Astrocyte (in vitro differentiated cells and primary cell): ENCODE results near the gene TIAM2. TPM values are rescaled to one million over a fixed set of nuclear protein-coding genes. Genes with fewer than 3 reads are reported as not detected.
A peak's percentile ranks its signal among the peaks of the same experiment; 100 is the strongest.

ENCODE experiments used
- DNase-seq: peaks from one replicate; pipeline ENCODE4 v3.0.0-alpha.2; 2010; ENCODE audit warnings: low read depth
- FAIRE-seq: peaks from 2 replicates; lab custom pipeline; 2011; peaks lifted over from hg19 to GRCh38; lab: Jason Lieb, UNC
- H2AFZ ChIP-seq: 2 replicates; pipeline ENCODE4 v1.6.0; 2012; ENCODE audit warnings: low read depth, low read length, inconsistent platforms
- H3K27ac ChIP-seq: 2 replicates; pipeline ENCODE4 v1.5.1; 2011; ENCODE audit warnings: low read depth, low read length, inconsistent platforms
- H3K27me3 ChIP-seq: 2 replicates; pipeline ENCODE4 v1.6.0; 2011; ENCODE audit warnings: low read length, inconsistent platforms; ENCODE audit not compliant: insufficient read depth
- H3K36me3 ChIP-seq: 2 replicates; pipeline ENCODE4 v1.5.1; 2011; ENCODE audit warnings: low read length, inconsistent platforms; ENCODE audit not compliant: insufficient read depth
- H3K4me1 ChIP-seq: 2 replicates; pipeline ENCODE4 v1.5.1; 2011; ENCODE audit warnings: low read length, inconsistent platforms; ENCODE audit not compliant: insufficient read depth
- H3K4me2 ChIP-seq: 2 replicates; pipeline ENCODE4 v1.6.0; 2012; ENCODE audit warnings: low read length, inconsistent platforms
- H3K4me3 ChIP-seq: 2 replicates; pipeline ENCODE4 v1.5.1; 2011; ENCODE audit warnings: low read depth, mild to moderate bottlenecking, low read length, inconsistent platforms; ENCODE audit not compliant: insufficient read depth
- H3K79me2 ChIP-seq: 2 replicates; pipeline ENCODE4 v1.6.0; 2012; ENCODE audit warnings: mild to moderate bottlenecking, low read length, inconsistent platforms; ENCODE audit not compliant: insufficient read depth
- H3K9ac ChIP-seq: 2 replicates; pipeline ENCODE4 v1.6.0; 2012; ENCODE audit warnings: mild to moderate bottlenecking, low read length, inconsistent platforms
- H3K9me3 ChIP-seq: 2 replicates; pipeline ENCODE4 v1.5.1; 2012; ENCODE audit warnings: low read depth, mild to moderate bottlenecking, low read length, inconsistent platforms; ENCODE audit not compliant: insufficient read depth
- H4K20me1 ChIP-seq: 2 replicates; pipeline ENCODE4 v1.6.0; 2012; ENCODE audit warnings: low read length, inconsistent platforms; ENCODE audit not compliant: insufficient read depth
- H3K27ac Mint-ChIP-seq: one replicate; pipeline ENCODE4 v1.8.0; 2021; ENCODE audit warnings: mild to moderate bottlenecking, mixed read lengths; ENCODE audit not compliant: unreplicated experiment
- H3K27me3 Mint-ChIP-seq: one replicate; pipeline ENCODE4 v1.8.0; 2021; ENCODE audit warnings: low read depth, mixed read lengths; ENCODE audit not compliant: unreplicated experiment
- H3K36me3 Mint-ChIP-seq: one replicate; pipeline ENCODE4 v1.8.0; 2021; ENCODE audit warnings: low read depth, mixed read lengths; ENCODE audit not compliant: unreplicated experiment
- H3K4me1 Mint-ChIP-seq: one replicate; pipeline ENCODE4 v1.8.0; 2021; ENCODE audit warnings: low read depth, mixed read lengths; ENCODE audit not compliant: unreplicated experiment
- H3K4me3 Mint-ChIP-seq: one replicate; pipeline ENCODE4 v1.8.0; 2021; ENCODE audit warnings: mild to moderate bottlenecking, moderate library complexity, mixed read lengths; ENCODE audit not compliant: unreplicated experiment
- H3K9me3 Mint-ChIP-seq: one replicate; pipeline ENCODE4 v1.8.0; 2021; ENCODE audit warnings: mild to moderate bottlenecking, mixed read lengths; ENCODE audit not compliant: unreplicated experiment
- CTCF ChIP-seq: IDR thresholded peaks from 2 replicates; pipeline ENCODE4 v1.5.1; 2011; ENCODE audit warnings: low read depth, mild to moderate bottlenecking, inconsistent platforms, low read length, moderate library complexity; ENCODE audit not compliant: insufficient read depth
- EZH2 ChIP-seq: IDR thresholded peaks from 2 replicates; pipeline ENCODE4 v1.6.1; 2012; ENCODE audit warnings: mild to moderate bottlenecking, low read length, inconsistent platforms; ENCODE audit not compliant: insufficient read depth
- total RNA-seq: library from RNA; stranded (reverse); gene quantifications from 2 replicates; pipeline ENCODE4 v1.2.1, GENCODE V29; 2021

Gene TIAM2
- total RNA-seq, 1 donor from 2014 or later, result 23.6 TPM

DNA sequence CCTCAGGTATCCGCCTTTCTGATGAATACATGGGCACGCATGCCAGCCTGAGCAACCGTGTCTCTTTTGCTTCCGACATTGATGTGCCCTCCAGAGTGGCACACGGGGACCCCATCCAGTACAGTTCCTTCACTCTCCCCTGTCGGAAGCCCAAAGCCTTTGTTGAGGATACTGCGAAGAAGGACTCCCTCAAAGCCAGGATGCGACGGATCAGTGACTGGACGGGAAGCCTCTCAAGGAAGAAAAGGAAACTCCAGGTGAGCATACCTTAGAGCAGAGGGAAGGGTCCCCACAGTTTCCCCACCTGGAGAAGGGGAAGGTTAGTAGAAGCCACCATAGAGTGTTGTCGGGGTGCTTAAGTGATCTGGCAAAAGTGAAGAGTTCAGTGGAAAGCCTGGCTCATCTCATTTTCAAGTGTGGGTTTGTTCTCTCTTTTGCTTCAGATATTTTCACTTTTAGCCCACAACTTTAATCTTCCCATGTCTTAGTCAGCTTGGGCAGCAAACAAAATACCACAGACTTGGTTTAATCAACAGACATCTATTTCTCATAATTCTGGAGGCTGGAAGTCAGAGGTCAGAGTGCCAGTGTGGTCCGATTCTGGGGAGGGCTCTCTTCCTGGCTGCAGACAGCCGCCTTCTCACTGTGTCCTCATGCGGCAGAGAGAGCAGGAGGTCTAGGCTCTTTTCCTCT lies 135.2 kb downstream of the TIAM2 start:
- no peaks in the 10 kb centered on the region for H3K79me2 ChIP-seq
- H2AFZ ChIP-seq, result no peak overlapping the region
- no peaks in the 10 kb centered on the region for H3K27me3 ChIP-seq
- DNase-seq, result peak; percentile 54
- no peaks in the 10 kb centered on the region for H3K36me3 ChIP-seq
- H3K9ac ChIP-seq, result no peak overlapping the region
- peak overlapping the region; percentile 20 for H3K4me2 ChIP-seq
- H3K4me1 ChIP-seq, result peaks cover 22% of the 10 kb centered on the region
- H3K4me1 Mint-ChIP-seq, result peaks cover 54% of the 10 kb centered on the region
- H3K27ac Mint-ChIP-seq, result peak overlapping the region; percentile 47
- H3K27ac ChIP-seq, result no peak overlapping the region
- no peaks in the 10 kb centered on the region for H3K9me3 ChIP-seq
- H3K9me3 Mint-ChIP-seq, result no peaks in the 10 kb centered on the region
- no peak overlapping the region for H3K4me3 ChIP-seq
- no peaks in the 10 kb centered on the region for H3K27me3 Mint-ChIP-seq
- peaks cover 16% of the 10 kb centered on the region for H3K36me3 Mint-ChIP-seq
- FAIRE-seq, result no peak
- TF ChIP-seq EZH2, result no peak
- TF ChIP-seq CTCF, result no peak
- no peak overlapping the region for H3K4me3 Mint-ChIP-seq
- H4K20me1 ChIP-seq, result no peaks in the 10 kb centered on the region

DNA sequence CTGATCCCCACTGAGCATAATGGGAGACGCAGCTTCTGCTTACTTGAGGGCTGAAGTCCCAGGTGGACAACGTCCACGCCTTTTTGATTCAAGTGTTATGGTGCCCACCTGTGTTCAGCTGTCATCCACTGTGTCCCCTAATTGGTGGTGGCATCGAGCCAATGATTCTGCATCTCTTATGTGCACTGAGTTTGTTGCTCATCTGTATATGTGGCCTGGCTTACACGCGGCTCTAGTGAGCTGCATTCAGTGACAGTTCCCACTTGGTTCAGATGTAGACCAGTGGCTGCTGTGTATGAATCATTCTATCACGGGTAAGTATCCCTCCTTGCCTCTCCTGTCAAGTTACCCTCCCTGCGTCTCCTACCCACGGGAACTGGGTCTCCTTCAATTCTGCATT lies 137.5 kb downstream of the TIAM2 start:
- TF ChIP-seq EZH2 (no peak), CTCF (no peak)
- Histone ChIP-seq H3K9me3 (no peaks in the 10 kb centered on the region), H2AFZ (no peak overlapping the region), H4K20me1 (no peaks in the 10 kb centered on the region), H3K27ac (no peak overlapping the region), H3K4me3 (no peak overlapping the region), H3K9ac (no peak overlapping the region), H3K36me3 (no peaks in the 10 kb centered on the region), H3K4me1 (peaks cover 9% of the 10 kb centered on the region), H3K27me3 (no peaks in the 10 kb centered on the region), H3K79me2 (no peaks in the 10 kb centered on the region), H3K4me2 (no peak overlapping the region)
- H3K9me3 Mint-ChIP-seq, result no peaks in the 10 kb centered on the region
- H3K27ac Mint-ChIP-seq, result peak overlapping the region; percentile 28
- DNase-seq (no peak), FAIRE-seq (no peak)
- peaks cover 21% of the 10 kb centered on the region for H3K36me3 Mint-ChIP-seq
- H3K4me3 Mint-ChIP-seq, result no peak overlapping the region
- H3K4me1 Mint-ChIP-seq, result peaks cover 42% of the 10 kb centered on the region
- H3K27me3 Mint-ChIP-seq, result no peaks in the 10 kb centered on the region

- Histone ChIP-seq H3K27me3 (no peaks in the 10 kb centered on the region), H3K9ac (no peak overlapping the region), H3K4me2 (no peak overlapping the region), H3K27ac (no peak overlapping the region), H3K9me3 (no peaks in the 10 kb centered on the region), H3K4me1 (peaks cover 18% of the 10 kb centered on the region), H4K20me1 (no peaks in the 10 kb centered on the region), H3K4me3 (no peak overlapping the region), H3K36me3 (peaks cover 3% of the 10 kb centered on the region), H2AFZ (no peak overlapping the region), H3K79me2 (no peaks in the 10 kb centered on the region)
- FAIRE-seq (no peak), DNase-seq (no peak)
- no peaks in the 10 kb centered on the region for H3K27me3 Mint-ChIP-seq
- no peak overlapping the region for H3K27ac Mint-ChIP-seq
- no peaks in the 10 kb centered on the region for H3K9me3 Mint-ChIP-seq
- no peak overlapping the region for H3K4me3 Mint-ChIP-seq
- H3K4me1 Mint-ChIP-seq, result peaks cover 28% of the 10 kb centered on the region
- peaks cover 20% of the 10 kb centered on the region for H3K36me3 Mint-ChIP-seq
- TF ChIP-seq CTCF (no peak), EZH2 (no peak)
These were observed 145.9 kb downstream of the TIAM2 start for GRCh38 chr6:155141002-155141401.
